B cell (primary cell): ENCODE data around the gene FRMD8. TPM values are rescaled to one million over a fixed set of nuclear protein-coding genes. Genes with fewer than 3 reads are reported as not detected.

Experiments used
- ATAC-seq: fragments of 200-7000 bp; cut with Tn5 transposase; one replicate; pipeline ENCODE4 v1.10.0; 2021; ENCODE audit warnings: low read depth, mild to moderate bottlenecking, moderate number of reproducible peaks, moderate library complexity
- CTCF ChIA-PET: fragments of 350-600 bp; sonication (Branson Sonifier 250); formaldehyde crosslinking; loops from one replicate; lab custom pipeline; 2021; ENCODE audit warnings: antibody characterized with exemption, inconsistent platforms; lab: Charles Lee
- POLR2A ChIA-PET: fragments of 350-600 bp; sonication (Branson Sonifier 250); formaldehyde crosslinking; loops from one replicate; lab custom pipeline; 2021; ENCODE audit warnings: antibody characterized with exemption; lab: Charles Lee
- DNase-seq: peaks from one replicate; pipeline ENCODE4 v3.0.0; 2013
- H2AFZ ChIP-seq: 2 replicates; pipeline ENCODE4 v1.6.1; 2012; ENCODE audit warnings: mild to moderate bottlenecking, low read depth, low read length; ENCODE audit not compliant: insufficient read depth, poor library complexity, severe bottlenecking
- H3K27ac ChIP-seq, 2 donors: 1 replicate in 1 of 2; 2 replicates in 1 of 2; pipeline ENCODE4 v1.5.1; 2012 to 2013; ENCODE audit warnings: low read length in 2 of 2, mild to moderate bottlenecking in 2 of 2, moderate library complexity in 1 of 2
- H3K27me3 ChIP-seq, 4 experiments: fragments of 200-600 bp in 1 of 4; sonication (generic) in 1 of 4; replicated peaks in 1 of 4; 1 replicate in 2 of 4; 2 replicates in 2 of 4; pipeline versions ENCODE4 v1.6.1 to v1.7.0; 2013 to 2016; ENCODE audit warnings: low read length in 3 of 4, mild to moderate bottlenecking in 2 of 4, mixed read lengths in 1 of 4, moderate library complexity in 1 of 4; ENCODE audit not compliant: insufficient read depth in 4 of 4, control insufficient read depth in 3 of 4; ENCODE audit errors: control extremely low read depth in 1 of 4
- H3K36me3 ChIP-seq, 2 experiments: replicated peaks in 1 of 2; 1 replicate in 1 of 2; 2 replicates in 1 of 2; pipeline versions ENCODE4 v1.6.1 to v1.7.1; 2013; ENCODE audit warnings: low read length in 1 of 2; ENCODE audit not compliant: insufficient read depth in 2 of 2, control insufficient read depth in 1 of 2; ENCODE audit errors: control extremely low read depth in 1 of 2, extremely low read depth in 1 of 2
- H3K4me1 ChIP-seq, 2 donors: fragments of 200-600 bp in 1 of 2; sonication (generic) in 1 of 2; 1 replicate in 1 of 2; 2 replicates in 1 of 2; pipeline versions ENCODE4 v1.5.1 to v1.6.1; 2013 to 2017; ENCODE audit warnings: low read length in 2 of 2; ENCODE audit not compliant: control insufficient read depth in 2 of 2, insufficient read depth in 2 of 2
- H3K4me2 ChIP-seq: replicated peaks from 2 replicates; pipeline ENCODE3; 2012; ENCODE audit warnings: mild to moderate bottlenecking, low read depth, low read length; ENCODE audit not compliant: poor library complexity, severe bottlenecking
- H3K4me3 ChIP-seq, 5 experiments: fragments of 200-600 bp in 1 of 5; sonication (generic) in 1 of 5; 1 replicate in 3 of 5; 2 replicates in 2 of 5; pipeline versions ENCODE4 v1.5.1 to v1.7.0; 2011 to 2016; ENCODE audit warnings: low read length in 4 of 5, mild to moderate bottlenecking in 4 of 5, low read depth in 2 of 5, control low read depth in 1 of 5, moderate library complexity in 1 of 5; ENCODE audit not compliant: insufficient read depth in 1 of 5; ENCODE audit errors: control extremely low read depth in 1 of 5, extremely low read depth in 1 of 5
- H3K79me2 ChIP-seq: fragments of 200-600 bp; sonication (generic); one replicate; pipeline ENCODE4 v1.6.0; 2016; ENCODE audit warnings: low read length; ENCODE audit not compliant: control insufficient read depth, insufficient read depth
- H3K9ac ChIP-seq: fragments of 200-600 bp; sonication (generic); 2 replicates; pipeline ENCODE4 v1.6.1; 2017; ENCODE audit warnings: mild to moderate bottlenecking, low read length, moderate library complexity
- H3K9me3 ChIP-seq, 3 donors: one replicate each; pipeline versions ENCODE4 v1.6.1 to v1.7.1; 2013; ENCODE audit warnings: low read length in 2 of 3; ENCODE audit not compliant: control insufficient read depth in 2 of 3, insufficient read depth in 1 of 3; ENCODE audit errors: control extremely low read depth in 1 of 3
- H4K20me1 ChIP-seq: 2 replicates; pipeline ENCODE4 v1.6.0; 2012; ENCODE audit warnings: mild to moderate bottlenecking, low read length; ENCODE audit not compliant: insufficient read depth, control insufficient read depth, poor library complexity, severe bottlenecking
- H3K27ac Mint-ChIP-seq: one replicate; pipeline ENCODE4 v1.8.0; 2021; ENCODE audit warnings: mixed read lengths
- H3K27me3 Mint-ChIP-seq: one replicate; pipeline ENCODE4 v1.8.0; 2021; ENCODE audit warnings: mixed read lengths
- H3K4me1 Mint-ChIP-seq: one replicate; pipeline ENCODE4 v1.8.0; 2021; ENCODE audit warnings: mixed read lengths
- H3K4me3 Mint-ChIP-seq: one replicate; pipeline ENCODE4 v1.8.0; 2021; ENCODE audit warnings: mixed read lengths
- H3K9me3 Mint-ChIP-seq: one replicate; pipeline ENCODE4 v1.8.0; 2022; ENCODE audit warnings: mixed read lengths; ENCODE audit not compliant: insufficient read depth
- CTCF ChIP-seq: fragments of 200-600 bp; IDR thresholded peaks from one replicate; pipeline ENCODE4 v1.8.0; 2022; ENCODE audit warnings: antibody characterized with exemption, mild to moderate bottlenecking
- EZH2 ChIP-seq: IDR thresholded peaks from 2 replicates; pipeline ENCODE4 v1.6.1; 2012; ENCODE audit warnings: borderline replicate concordance, low read depth, mild to moderate bottlenecking, moderate library complexity, low read length; ENCODE audit not compliant: insufficient read depth, poor library complexity, severe bottlenecking
- WGBS: methylation state at CpG from one replicate; pipeline ENCODE4 v1.1.5; 2013; ENCODE audit warnings: missing lambda C conversion rate; ENCODE audit not compliant: insufficient coverage; 5-methylcytosine and 5-hydroxymethylcytosine counted together
- intact Hi-C: fragments of 100-400 bp; cut with micrococcal nuclease; formaldehyde crosslinking; loops from one replicate; pipeline ENCODE4 v1.10.0; 2022
- polyA plus RNA-seq: library from polyadenylated mRNA; depleted of rRNA; stranded (reverse); fragments of >200 nt; gene quantifications from 2 replicates; pipeline ENCODE4 v1.2.3, GENCODE V29; 2012
- total RNA-seq, 2 donors: library from RNA; stranded (reverse); fragments of 120-200 nt in 1 of 2; gene quantifications; 1 replicate in 1 of 2; 2 replicates in 1 of 2; pipeline versions ENCODE4 v1.2.3 to v1.2.4, GENCODE V29; 2013 to 2022

The FRMD8 gene
- total and polyA plus RNA-seq, 2 donors (not counting 1 experiment from before 2014, with no cell fraction given) = 44.3 to 73.6 TPM

GRCh38 chr11:65420979-65421793 lies 34.7 kb downstream of the FRMD8 start:
- Histone ChIP-seq H3K9me3 (no peaks in the 10 kb centered on the region), H2AFZ (peak overlapping the region; percentile 11), H3K36me3 (no peaks in the 10 kb centered on the region), H3K9ac (peak overlapping the region; percentile 90), H4K20me1 (no peaks in the 10 kb centered on the region), H3K4me3 (peak overlapping the region; percentile 63 to 90 (median 75)), H3K4me2 (peak overlapping the region; percentile 94), H3K79me2 (peaks cover 62% of the 10 kb centered on the region), H3K27me3 (no peaks in the 10 kb centered on the region), H3K27ac (peak overlapping the region; percentile 91 to 97), H3K4me1 (peaks cover 79 to 90% of the 10 kb centered on the region in 2 donors)
- ATAC-seq = peak; percentile 10
- Mint-ChIP-seq H3K27ac (peak overlapping the region; percentile 100), H3K4me3 (peak overlapping the region; percentile 92), H3K4me1 (peaks cover 73% of the 10 kb centered on the region), H3K27me3 (no peaks in the 10 kb centered on the region), H3K9me3 (no peaks in the 10 kb centered on the region)
- peak; percentile 88 for DNase-seq
- TF ChIP-seq CTCF (no peak), EZH2 (no peak)
- intact Hi-C loops = loop anchor here (1.0 kb wide), 2 partner anchors 10 to 76 kb away; no protein-coding TSS in a partner anchor
- WGBS = 8% methylated on average over 10 of the region's 15 CpGs
- ChIA-PET POLR2A (interaction anchor here (0.5 to 16.5 kb wide), 15 partner anchors 9 to 164 kb away, joined by 3 to 1159 read pairs (median 7); partner anchors contain the start of genes MALAT1 and SLC25A45), CTCF (interaction anchor here (2.3 to 14.9 kb wide), 3 partner anchors 11 to 83 kb away, joined by 7 to 541 read pairs (median 108); partner anchors contain the start of genes MALAT1 and SLC25A45)
